Fibroblast of pulmonary artery (primary cell): ENCODE data around the gene HES2.
A peak's percentile ranks its signal among the peaks of the same experiment; 100 is the strongest.

Experiments used
- DNase-seq: peaks from one replicate; pipeline ENCODE4 v3.0.0-alpha.2; 2010; ENCODE audit warnings: low read depth
- H3K4me3 ChIP-seq: replicated peaks from 2 replicates; pipeline ENCODE4 v1.5.1; 2011; ENCODE audit warnings: low read depth, mild to moderate bottlenecking, control low read depth, low read length, moderate library complexity
- CTCF ChIP-seq: IDR thresholded peaks from 2 replicates; pipeline ENCODE4 v1.5.1; 2011; ENCODE audit warnings: mild to moderate bottlenecking, control low read depth, low read length, inconsistent platforms; ENCODE audit errors: missing control alignments

Gene HES2

GRCh38 chr1:6416906-6417305 is 2.8 kb downstream of the HES2 start:
- H3K4me3 ChIP-seq, result no peak overlapping the region
- DNase-seq, result no peak
- TF ChIP-seq CTCF, result no peak

- DNase-seq, result no peak
- no peak overlapping the region for H3K4me3 ChIP-seq
- no peak for TF ChIP-seq CTCF
Measured at GRCh38 chr1:6416295-6416656, 3.4 kb downstream of the HES2 start.

- no peak overlapping the region for H3K4me3 ChIP-seq
- no peak for TF ChIP-seq CTCF
- DNase-seq, result no peak
Measured at GRCh38 chr1:6414881-6415626, 4.7 kb downstream of the HES2 start.

GRCh38 chr1:6414443-6414844 is 5.3 kb downstream of the HES2 start:
- DNase-seq, result peak; percentile 51
- H3K4me3 ChIP-seq, result no peak overlapping the region
- peak; percentile 65 for TF ChIP-seq CTCF

GRCh38 chr1:6412896-6413295 is 6.8 kb downstream of the HES2 start:
- no peak overlapping the region for H3K4me3 ChIP-seq
- peak; percentile 21 for DNase-seq
- TF ChIP-seq CTCF, result no peak

GRCh38 chr1:6410248-6410893 is 9.3 kb downstream of the HES2 start:
- no peak overlapping the region for H3K4me3 ChIP-seq
- DNase-seq, result no peak
- TF ChIP-seq CTCF, result no peak

GRCh38 chr1:6409733-6410132 is 10.0 kb downstream of the HES2 start:
- no peak for TF ChIP-seq CTCF
- DNase-seq, result no peak
- H3K4me3 ChIP-seq, result no peak overlapping the region
